Neural progenitor cell (in vitro differentiated cells): ENCODE measurements around the gene EGFLAM. TPM values are rescaled to one million over a fixed set of nuclear protein-coding genes. Genes with fewer than 3 reads are reported as not detected.

Experiments used
- DNase-seq: peaks from one replicate; pipeline ENCODE4 v3.0.0-alpha.2; 2016; ENCODE audit warnings: low spot score
- H2AFZ ChIP-seq: fragments of 200-600 bp; sonication (generic); replicated peaks from 2 replicates; pipeline ENCODE4 v1.6.1; 2016; ENCODE audit warnings: antibody characterized with exemption
- H3F3A ChIP-seq: fragments of 200-600 bp; sonication (generic); 2 replicates; pipeline ENCODE4 v1.6.1; 2016; ENCODE audit warnings: antibody characterized with exemption, low read depth
- H3K27ac ChIP-seq: fragments of 200-600 bp; sonication (generic); 2 replicates; pipeline ENCODE4 v1.5.1; 2016; ENCODE audit warnings: mild to moderate bottlenecking
- H3K27me3 ChIP-seq: fragments of 200-600 bp; sonication (generic); 2 replicates; pipeline ENCODE4 v1.6.1; 2016; ENCODE audit warnings: mild to moderate bottlenecking, moderate library complexity
- H3K36me3 ChIP-seq: fragments of 200-600 bp; sonication (generic); 2 replicates; pipeline ENCODE4 v1.5.1; 2016
- H3K4me1 ChIP-seq: fragments of 200-600 bp; sonication (generic); 2 replicates; pipeline ENCODE4 v1.6.1; 2016; ENCODE audit warnings: mixed run types
- H3K4me2 ChIP-seq: fragments of 200-600 bp; sonication (generic); 2 replicates; pipeline ENCODE4 v1.6.1; 2016
- H3K4me3 ChIP-seq: fragments of 200-600 bp; sonication (generic); 2 replicates; pipeline ENCODE4 v1.5.1; 2016
- H3K79me2 ChIP-seq: fragments of 200-600 bp; sonication (generic); 2 replicates; pipeline ENCODE4 v1.6.1; 2016; ENCODE audit warnings: low read depth
- H3K9ac ChIP-seq: fragments of 200-600 bp; sonication (generic); 2 replicates; pipeline ENCODE4 v1.6.1; 2016
- H3K9me3 ChIP-seq: fragments of 200-600 bp; sonication (generic); 2 replicates; pipeline ENCODE4 v1.5.1; 2016; ENCODE audit warnings: low read depth
- H4K20me1 ChIP-seq: fragments of 200-600 bp; sonication (generic); 2 replicates; pipeline ENCODE4 v1.6.1; 2016; ENCODE audit warnings: low read depth
- H3K27ac Mint-ChIP-seq: 3 replicates; pipeline ENCODE4 v1.8.0; 2021; ENCODE audit warnings: mixed read lengths
- H3K27me3 Mint-ChIP-seq: 2 replicates; pipeline ENCODE4 v1.8.0; 2022; ENCODE audit warnings: low read depth, mild to moderate bottlenecking, inconsistent platforms, moderate library complexity, mixed read lengths; ENCODE audit not compliant: insufficient read depth
- H3K36me3 Mint-ChIP-seq: 3 replicates; pipeline ENCODE4 v1.8.0; 2021; ENCODE audit warnings: mixed read lengths
- H3K4me1 Mint-ChIP-seq: 3 replicates; pipeline ENCODE4 v1.8.0; 2021; ENCODE audit warnings: mixed read lengths
- H3K4me3 Mint-ChIP-seq: 3 replicates; pipeline ENCODE4 v1.8.0; 2021; ENCODE audit warnings: mild to moderate bottlenecking, moderate library complexity, mixed read lengths
- H3K9me3 Mint-ChIP-seq: 3 replicates; pipeline ENCODE4 v1.8.0; 2020; ENCODE audit warnings: mixed read lengths
- CTCF ChIP-seq: fragments of 200-600 bp; sonication (generic); IDR thresholded peaks from 2 replicates; pipeline ENCODE4 v1.5.1; 2017; ENCODE audit warnings: antibody characterized with exemption, mild to moderate bottlenecking
- EZH2 ChIP-seq: fragments of 200-600 bp; sonication (generic); IDR thresholded peaks from 2 replicates; pipeline ENCODE4 v1.6.1; 2017; ENCODE audit warnings: antibody characterized with exemption, mild to moderate bottlenecking, moderate library complexity
- EZH2phosphoT487 ChIP-seq: fragments of 200-600 bp; sonication (generic); IDR thresholded peaks from 2 replicates; pipeline ENCODE4 v1.6.1; 2017; ENCODE audit warnings: antibody characterized with exemption
- total RNA-seq: library from RNA; depleted of rRNA; stranded (reverse); fragments of >200 nt; gene quantifications from 2 replicates; pipeline ENCODE4 v1.2.3, GENCODE V29; 2015; ENCODE audit warnings: low replicate concordance

Gene EGFLAM
- total RNA-seq, 1 donor from 2014 or later = 0.69 TPM

- no peak overlapping the region for H3K9ac ChIP-seq
- no peak overlapping the region for H3K4me3 Mint-ChIP-seq
- peak overlapping the region; percentile 38 for H3K27ac Mint-ChIP-seq
Measured at GRCh38 chr5:38339446-38339845, 81.1 kb downstream of the EGFLAM start.

GRCh38 chr5:38341056-38341455 lies 82.7 kb downstream of the EGFLAM start:
- H3K4me1 ChIP-seq = peaks cover 4% of the 10 kb centered on the region
- no peak overlapping the region for H3K27ac ChIP-seq
- no peak overlapping the region for H3K9ac ChIP-seq
- H3K4me3 ChIP-seq = no peak overlapping the region
- Mint-ChIP-seq H3K27ac (no peak overlapping the region), H3K27me3 (peaks cover 2% of the 10 kb centered on the region), H3K36me3 (no peaks in the 10 kb centered on the region), H3K4me3 (no peak overlapping the region), H3K9me3 (no peaks in the 10 kb centered on the region), H3K4me1 (peaks cover 8% of the 10 kb centered on the region)
- no peak overlapping the region for H3K4me2 ChIP-seq
- no peaks in the 10 kb centered on the region for H3K36me3 ChIP-seq
- H3K9me3 ChIP-seq = no peaks in the 10 kb centered on the region
- H4K20me1 ChIP-seq = no peaks in the 10 kb centered on the region
- H3K27me3 ChIP-seq = no peaks in the 10 kb centered on the region
- no peaks in the 10 kb centered on the region for H3K79me2 ChIP-seq
- H3F3A ChIP-seq = no peaks in the 10 kb centered on the region
- no peak overlapping the region for H2AFZ ChIP-seq
- no peak for DNase-seq
- no peak for TF ChIP-seq CTCF
- no peak for TF ChIP-seq EZH2
- no peak for TF ChIP-seq EZH2phosphoT487

More at GRCh38 chr5:38339446-38339845, 81.1 kb downstream of the EGFLAM start:
- H2AFZ ChIP-seq = no peak overlapping the region
- H3K79me2 ChIP-seq = no peaks in the 10 kb centered on the region
- no peak overlapping the region for H3K27ac ChIP-seq
- H3K4me1 Mint-ChIP-seq = peaks cover 8% of the 10 kb centered on the region
- H3K4me3 ChIP-seq = no peak overlapping the region
- H3F3A ChIP-seq = no peaks in the 10 kb centered on the region
- H3K9me3 Mint-ChIP-seq = no peaks in the 10 kb centered on the region
- peaks cover 2% of the 10 kb centered on the region for H3K27me3 Mint-ChIP-seq
- H4K20me1 ChIP-seq = no peaks in the 10 kb centered on the region
- no peaks in the 10 kb centered on the region for H3K9me3 ChIP-seq
- DNase-seq = no peak
- no peaks in the 10 kb centered on the region for H3K36me3 ChIP-seq
- no peaks in the 10 kb centered on the region for H3K36me3 Mint-ChIP-seq
- no peaks in the 10 kb centered on the region for H3K4me1 ChIP-seq
- H3K27me3 ChIP-seq = no peaks in the 10 kb centered on the region
- TF ChIP-seq CTCF (no peak), EZH2 (no peak), EZH2phosphoT487 (no peak)
- no peak overlapping the region for H3K4me2 ChIP-seq

GRCh38 chr5:38341641-38342040 lies 83.3 kb downstream of the EGFLAM start:
- Histone ChIP-seq H3K4me2 (no peak overlapping the region), H3K27me3 (no peaks in the 10 kb centered on the region), H4K20me1 (no peaks in the 10 kb centered on the region), H3K9ac (no peak overlapping the region), H3K36me3 (no peaks in the 10 kb centered on the region), H3K79me2 (no peaks in the 10 kb centered on the region), H3K4me3 (no peak overlapping the region), H2AFZ (no peak overlapping the region), H3F3A (no peaks in the 10 kb centered on the region), H3K4me1 (peaks cover 4% of the 10 kb centered on the region), H3K9me3 (no peaks in the 10 kb centered on the region), H3K27ac (no peak overlapping the region)
- TF ChIP-seq EZH2 (no peak), CTCF (no peak), EZH2phosphoT487 (no peak)
- Mint-ChIP-seq H3K27me3 (peaks cover 2% of the 10 kb centered on the region), H3K4me3 (no peak overlapping the region), H3K27ac (no peak overlapping the region), H3K4me1 (peaks cover 8% of the 10 kb centered on the region), H3K36me3 (no peaks in the 10 kb centered on the region), H3K9me3 (peaks cover 2% of the 10 kb centered on the region)
- no peak for DNase-seq
